ENCODE results near the gene EXOC6B.
A peak's percentile ranks its signal among the peaks of the same experiment; 100 is the strongest.

Gene EXOC6B

DNA sequence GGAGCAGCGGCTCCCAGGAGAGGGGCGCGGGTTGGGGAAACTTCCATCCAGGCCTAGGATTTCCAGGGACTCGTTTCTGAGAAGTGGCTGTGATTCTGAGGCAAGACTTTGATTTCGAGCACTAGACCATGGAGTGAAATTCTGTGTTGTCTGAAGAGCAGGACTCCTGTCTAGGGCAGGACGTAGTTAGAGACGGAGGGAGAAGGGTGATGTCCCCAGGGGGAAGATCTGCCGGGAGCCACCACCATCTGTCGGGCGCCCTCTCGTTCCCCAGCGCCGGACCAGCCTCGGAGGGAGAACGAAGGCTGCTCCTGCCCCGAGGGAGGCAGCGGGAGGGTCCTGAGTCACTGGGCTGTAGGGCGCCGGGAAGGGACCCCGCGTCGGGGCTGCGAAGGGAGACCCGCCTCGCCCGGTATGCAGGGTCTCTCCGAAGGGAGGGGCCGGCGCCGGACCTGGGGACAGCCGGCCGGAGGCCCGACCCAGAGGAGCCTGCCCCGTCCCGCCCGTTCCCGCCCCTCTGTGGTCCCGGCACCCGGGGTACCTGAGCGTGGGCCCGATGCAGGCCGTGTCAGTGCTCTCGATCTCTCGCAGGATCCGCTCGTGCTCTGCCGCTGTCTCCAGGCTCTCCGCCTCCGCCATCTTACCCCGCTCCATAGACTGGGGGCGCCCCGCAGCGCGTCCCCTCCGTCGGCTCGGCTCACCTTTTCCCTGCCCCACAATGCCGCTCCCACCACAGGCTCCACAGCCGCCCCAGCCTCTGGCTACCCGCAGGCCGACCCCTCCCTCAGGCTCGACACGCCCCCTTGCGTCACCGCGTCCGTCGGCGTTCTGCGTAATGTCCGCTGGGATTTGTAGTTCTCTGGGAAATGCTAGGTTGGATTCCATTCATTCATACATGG lies at the start of gene EXOC6B:
Gene EXOC6B, minus strand, starts transcription at position 777 of the 899 bp plus-strand sequence.
- intact Hi-C loops (cut with DNase I): no loop called here
- DNase-seq: peak; percentile 93 to 98 (median 96)

GRCh38 chr2:72871880-72872279 lies 46.0 kb upstream of the EXOC6B start:
- intact Hi-C loops (cut with DNase I): no loop called here
- no peak for DNase-seq

- no peak for DNase-seq
- intact Hi-C loops (cut with DNase I): no loop called here
These were observed 45.2 kb upstream of the EXOC6B start for GRCh38 chr2:72871060-72871459.

DNA sequence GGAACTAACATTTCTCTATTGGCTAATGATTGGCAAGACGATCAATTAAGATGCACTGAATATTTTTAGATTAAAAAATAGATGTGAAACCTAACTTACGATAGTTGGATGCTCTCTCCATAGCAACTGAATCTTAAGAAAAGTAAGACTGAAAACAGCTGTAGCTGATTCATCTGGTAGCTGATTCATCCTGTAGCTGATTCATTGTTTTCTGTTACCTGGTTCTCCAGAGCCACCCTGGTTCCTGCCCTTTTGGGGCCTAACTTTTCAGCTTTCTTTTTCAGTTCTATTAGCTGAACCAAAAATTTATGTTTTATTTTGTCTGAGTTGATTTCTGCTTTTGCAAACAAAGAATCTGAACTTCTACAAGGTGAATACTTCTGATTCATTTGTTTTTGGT lies 38.7 kb upstream of the EXOC6B start:
- intact Hi-C loops (cut with DNase I): no loop called here
- peak in 13 of 42 donors; percentile 9 to 56 (median 25) for DNase-seq

DNA sequence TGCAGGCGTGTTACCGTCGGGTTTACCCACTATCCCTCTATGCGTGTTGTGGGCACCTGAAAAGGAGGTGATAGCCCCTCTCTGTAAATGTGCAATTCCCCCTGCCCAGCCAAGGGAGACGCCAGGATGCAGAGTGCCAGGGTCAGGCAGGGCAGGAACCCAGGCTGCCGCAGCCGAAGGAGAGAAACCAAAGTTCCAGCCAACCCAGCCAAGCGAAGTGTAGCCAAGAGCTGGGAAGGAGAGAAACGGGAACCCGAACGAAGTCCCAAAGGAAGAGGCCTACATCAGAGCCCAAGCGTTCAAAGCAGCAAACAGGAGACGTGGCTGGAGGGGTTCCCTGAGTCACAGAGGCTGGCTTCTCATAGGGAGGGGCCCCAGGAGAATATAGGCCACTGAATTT lies 37.2 kb upstream of the EXOC6B start:
- intact Hi-C loops (cut with DNase I): no loop called here

DNA sequence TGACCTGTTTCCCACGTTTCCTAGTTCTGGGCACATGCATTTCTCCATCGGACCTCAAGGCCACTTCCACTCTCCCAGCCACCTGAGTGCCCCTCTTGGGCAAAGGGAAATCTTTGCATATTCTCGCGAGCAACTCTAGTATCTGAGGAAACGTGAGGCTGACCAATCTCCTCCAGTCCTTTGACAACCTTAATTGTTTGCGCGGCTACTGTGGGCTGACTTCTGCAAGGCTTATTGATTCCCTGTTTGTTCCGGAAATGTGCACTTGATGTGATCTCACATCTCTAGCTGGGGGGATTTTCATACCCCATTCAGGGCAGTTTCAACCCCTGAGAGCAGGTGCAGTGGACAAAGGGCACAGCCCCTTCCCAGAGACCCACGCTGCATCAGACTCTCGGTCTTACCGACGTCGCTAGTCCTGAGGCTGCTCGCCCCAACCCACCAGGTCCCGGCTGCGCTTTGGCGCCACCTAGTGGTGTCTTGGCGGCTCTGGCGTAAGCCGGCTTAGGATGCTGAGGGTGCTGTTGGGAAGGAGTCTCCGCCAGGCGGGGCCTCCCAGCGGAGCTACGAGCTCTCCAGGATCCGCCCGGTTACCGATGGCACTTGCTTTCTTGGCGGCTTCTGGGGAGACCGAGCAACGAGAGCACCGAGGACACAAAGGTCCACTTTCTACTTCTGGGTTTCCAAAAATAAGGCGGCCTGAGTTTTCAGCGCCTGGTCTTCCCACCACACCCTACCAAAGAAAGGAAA lies 36.6 kb upstream of the EXOC6B start:
- intact Hi-C loops (cut with DNase I): no loop called here
- DNase-seq: peak; percentile 71 to 97 (median 93)

More for the DNA sequence above, 37.2 kb upstream of the EXOC6B start:
- DNase-seq: peak in 3 of 42 donors; percentile 4 to 45 (median 37)

- peak; percentile 26 to 93 (median 78) for DNase-seq
These were observed 34.0 kb upstream of the EXOC6B start for GRCh38 chr2:72859831-72860262.

DNA sequence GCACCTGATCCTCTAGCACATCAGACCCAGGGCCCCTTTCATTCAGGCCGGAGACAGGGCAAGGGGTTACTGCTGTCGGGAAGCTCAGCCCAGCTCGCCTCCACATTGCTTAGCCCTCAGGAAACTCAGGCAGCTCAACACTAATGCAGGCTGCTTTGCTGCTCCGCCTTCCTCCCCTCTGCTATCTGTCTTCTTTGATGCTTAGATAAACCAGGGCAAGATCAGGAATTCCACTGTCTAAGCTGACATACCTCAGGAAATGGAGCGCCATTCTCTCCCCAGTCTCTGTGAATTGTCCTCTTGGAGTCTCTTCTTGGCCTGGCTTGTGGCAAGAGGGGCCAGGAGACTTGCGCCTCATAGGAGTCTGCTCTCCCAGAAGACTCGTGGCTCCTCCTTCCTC lies 25.5 kb upstream of the EXOC6B start:
- no peak for DNase-seq
- intact Hi-C loops (cut with DNase I): no loop called here

More at GRCh38 chr2:72859831-72860262, 34.0 kb upstream of the EXOC6B start:
- intact Hi-C loops (cut with DNase I): loop anchor here (2.0 kb wide), 1 partner anchor 89 kb away; no protein-coding TSS in a partner anchor

DNA sequence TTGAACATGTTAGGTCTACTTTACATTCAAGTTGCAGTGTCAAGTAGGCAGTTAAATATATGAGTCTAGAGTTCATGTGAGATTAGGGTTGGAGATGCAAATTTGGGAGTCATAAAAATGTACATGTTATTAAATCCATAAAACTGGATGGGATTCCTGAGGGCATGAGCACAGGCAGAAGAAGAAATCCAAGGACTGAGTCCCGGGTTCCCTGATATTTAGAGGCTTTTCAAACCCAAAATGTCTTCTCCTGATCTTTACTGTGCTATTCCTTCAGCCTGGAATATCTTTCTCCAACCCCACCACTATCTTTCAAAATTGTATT lies 23.3 kb upstream of the EXOC6B start:
- intact Hi-C loops (cut with DNase I): no loop called here
- DNase-seq: no peak

GRCh38 chr2:72848436-72849137 lies 22.8 kb upstream of the EXOC6B start:
- DNase-seq: no peak
- intact Hi-C loops (cut with DNase I): no loop called here

- DNase-seq: no peak
- intact Hi-C loops (cut with DNase I): no loop called here
These were observed 21.9 kb upstream of the EXOC6B start for GRCh38 chr2:72847534-72848315.

DNA sequence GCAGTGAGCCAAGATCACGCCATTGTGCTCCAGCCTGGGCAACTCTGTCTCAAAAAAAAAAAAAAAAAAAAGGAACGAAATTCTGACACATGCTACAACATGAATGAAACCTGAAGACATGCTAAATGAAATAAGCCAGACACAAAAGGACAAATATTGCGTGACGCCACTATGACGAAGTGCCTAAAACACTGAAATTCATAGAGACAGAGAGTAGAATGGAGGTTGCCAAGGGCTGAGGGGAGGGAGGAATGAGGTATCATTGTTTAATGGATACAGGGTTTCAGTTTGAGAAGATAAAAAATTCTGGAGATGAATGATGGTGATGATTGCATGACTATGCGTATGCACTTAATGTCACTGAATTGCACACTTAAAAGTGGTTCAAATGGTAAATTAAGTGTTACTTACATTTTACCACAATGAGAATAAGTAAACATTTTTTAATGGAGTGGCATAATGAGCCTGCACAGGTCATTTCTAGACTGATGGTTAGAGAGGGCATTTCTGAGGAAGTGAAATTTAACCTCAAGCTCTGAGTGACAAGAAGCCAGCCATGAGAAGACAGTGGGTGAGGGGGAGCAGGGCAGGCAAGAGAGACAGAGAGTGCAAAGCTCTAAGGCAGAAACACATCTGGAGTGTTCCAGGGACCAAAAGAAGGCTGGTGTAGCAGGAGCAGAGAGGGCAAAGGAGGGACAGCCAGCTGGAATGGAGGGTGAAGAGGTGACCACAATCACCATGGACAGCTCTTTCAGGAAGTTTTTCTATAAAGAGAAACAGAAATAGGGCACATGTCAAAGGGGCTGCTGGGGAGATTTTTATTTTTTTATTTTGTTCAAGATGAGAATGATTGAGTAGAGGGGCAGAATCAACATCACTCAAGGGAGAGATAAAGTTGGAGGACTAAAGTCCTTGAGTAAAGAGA lies 20.6 kb upstream of the EXOC6B start:
- no peak for DNase-seq
- intact Hi-C loops (cut with DNase I): no loop called here

DNA sequence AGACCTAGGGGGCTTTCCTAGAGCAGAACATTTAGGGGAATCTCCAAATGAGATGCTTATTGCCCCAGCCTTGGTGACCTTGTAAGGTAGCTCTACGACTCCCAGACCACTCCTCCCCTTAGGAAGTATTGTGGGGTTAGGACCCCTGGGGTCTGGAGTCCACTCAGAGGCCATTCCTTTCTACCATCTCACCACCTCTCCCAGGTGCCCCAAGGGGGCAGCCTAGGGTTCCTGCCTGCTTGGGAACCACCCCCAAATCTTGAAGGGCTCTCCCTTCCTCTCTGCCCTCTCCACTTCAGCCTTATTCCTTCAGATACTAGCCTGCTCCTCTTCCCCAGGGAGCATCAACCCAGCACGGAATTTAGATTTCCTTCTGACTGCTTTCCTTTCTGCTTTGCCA lies 17.5 kb upstream of the EXOC6B start:
- DNase-seq: no peak
- intact Hi-C loops (cut with DNase I): no loop called here

DNA sequence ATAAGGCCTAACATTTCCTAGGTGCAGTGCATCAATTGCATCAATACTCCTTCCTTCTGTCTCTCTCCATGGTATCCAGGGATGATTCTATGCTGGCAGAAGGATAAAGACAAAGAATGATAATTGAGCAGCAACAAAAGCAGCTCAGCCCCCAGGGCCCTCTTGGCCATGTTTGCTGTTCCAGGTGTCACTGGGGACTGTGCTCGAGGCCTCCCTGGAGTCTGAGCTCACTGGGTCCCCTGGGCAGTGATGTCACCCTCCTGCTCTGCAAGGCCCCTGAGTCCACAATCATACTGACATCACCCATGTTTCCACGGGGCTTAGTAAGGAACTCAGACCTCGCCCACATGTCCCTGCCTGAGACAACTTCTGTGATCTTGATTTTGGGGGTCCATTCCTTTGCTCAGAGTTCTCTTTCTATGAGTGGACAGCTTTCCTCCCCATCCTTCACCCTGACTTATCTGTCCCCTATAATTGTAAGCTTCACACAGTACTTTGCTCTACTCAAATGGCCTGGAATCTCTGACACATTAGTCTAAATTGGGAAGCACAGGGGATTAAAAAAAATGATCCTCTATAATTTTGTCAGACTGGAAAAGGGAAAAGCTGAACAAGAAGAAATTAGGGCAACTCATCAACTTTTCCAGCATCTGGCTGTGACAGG lies 15.8 kb upstream of the EXOC6B start:
- DNase-seq: no peak
- intact Hi-C loops (cut with DNase I): no loop called here

- DNase-seq: no peak
- intact Hi-C loops (cut with DNase I): no loop called here
These were observed 14.2 kb upstream of the EXOC6B start for GRCh38 chr2:72840066-72840465.

- DNase-seq: no peak
- intact Hi-C loops (cut with DNase I): no loop called here
These were observed 11.3 kb upstream of the EXOC6B start for GRCh38 chr2:72837171-72837570.

DNA sequence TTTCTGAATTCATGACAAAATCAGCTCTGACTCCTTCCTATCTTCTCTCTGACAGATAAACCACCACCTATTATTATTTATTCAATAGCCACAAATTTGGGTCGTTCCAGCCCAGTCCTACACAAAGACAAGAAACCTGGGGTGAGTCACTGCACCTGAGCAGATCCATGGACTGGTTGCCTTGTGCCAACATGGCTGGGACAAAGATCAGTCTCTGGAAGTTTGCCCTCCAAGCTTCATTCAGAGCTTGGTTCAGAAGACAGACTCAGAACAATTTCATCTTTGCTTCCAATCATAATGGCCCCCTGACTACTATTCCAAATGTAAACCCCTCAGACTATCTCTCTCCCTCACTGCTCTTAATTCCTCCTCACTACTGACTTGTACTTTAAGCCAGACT lies 9.6 kb upstream of the EXOC6B start:
- DNase-seq: no peak
- intact Hi-C loops (cut with DNase I): no loop called here

All from head of caudate nucleus (tissue), 42 donors.